HepG2 (cell line): ENCODE results near the gene FAM200B. TPM values are rescaled to one million over a fixed set of nuclear protein-coding genes. Genes with fewer than 3 reads are reported as not detected.

Experiments
- ARID5B ChIP-seq: IDR thresholded peaks from 2 replicates; pipeline ENCODE4 v1.4.0; 2020; ENCODE audit warnings: mild to moderate bottlenecking, missing genetic modification reagents
- ARNT2 ChIP-seq: sonication (generic); formaldehyde crosslinking; IDR thresholded peaks from 2 replicates; pipeline ENCODE4 v1.8.0; 2022; ENCODE audit warnings: mild to moderate bottlenecking, low read depth, missing genetic modification reagents, moderate library complexity
- ASH2L ChIP-seq: fragments of 300-600, 200-600 bp; sonication (generic); IDR thresholded peaks from 2 replicates; pipeline ENCODE4 v1.7.0; 2017; ENCODE audit warnings: low read depth, mild to moderate bottlenecking, moderate library complexity, mixed read lengths, low read length; ENCODE audit not compliant: insufficient read length
- GTF2F1 ChIP-seq: fragments of 150-350 bp; IDR thresholded peaks from 2 replicates; pipeline ENCODE4 v1.6.1; 2014; ENCODE audit warnings: low read length
- MBD4 ChIP-seq: IDR thresholded peaks from 2 replicates; pipeline ENCODE4 v1.6.1; 2012; ENCODE audit warnings: low read length, inconsistent platforms, borderline replicate concordance
- NFKB2 ChIP-seq: sonication (generic); formaldehyde crosslinking; IDR thresholded peaks from 2 replicates; pipeline ENCODE4 v1.4.0; 2020; ENCODE audit warnings: missing genetic modification reagents, borderline replicate concordance
- PRDM4 ChIP-seq: sonication (generic); formaldehyde crosslinking; IDR thresholded peaks from 2 replicates; pipeline ENCODE4 v1.9.0; 2021; ENCODE audit warnings: missing genetic modification reagents, borderline replicate concordance
- RNF2 ChIP-seq: fragments of 450-650 bp; conservative IDR thresholded peaks from 2 replicates; pipeline ENCODE4 v1.6.1; 2016; ENCODE audit warnings: low read depth
- ZFP91 ChIP-seq: sonication (generic); formaldehyde crosslinking; IDR thresholded peaks from 2 replicates; pipeline ENCODE4 v1.9.0; 2022; ENCODE audit warnings: missing genetic modification reagents, mild to moderate bottlenecking, borderline replicate concordance
- ZNF317 ChIP-seq: sonication (generic); formaldehyde crosslinking; IDR thresholded peaks from 2 replicates; pipeline ENCODE4 v1.5.0; 2020; ENCODE audit warnings: mild to moderate bottlenecking, missing genetic modification reagents
- ZNF33A ChIP-seq: sonication (generic); formaldehyde crosslinking; IDR thresholded peaks from 2 replicates; pipeline ENCODE4 v1.5.1; 2020; ENCODE audit warnings: missing genetic modification reagents, mild to moderate bottlenecking, moderate library complexity, borderline replicate concordance
- ZNF687 ChIP-seq: sonication (generic); formaldehyde crosslinking; IDR thresholded peaks from 2 replicates; pipeline ENCODE4 v1.5.1; 2020; ENCODE audit warnings: mild to moderate bottlenecking, missing genetic modification reagents, moderate library complexity
- ZNF784 ChIP-seq: sonication (generic); formaldehyde crosslinking; IDR thresholded peaks from 2 replicates; pipeline ENCODE4 v1.5.1; 2020; ENCODE audit warnings: missing genetic modification reagents, mild to moderate bottlenecking, borderline replicate concordance
- polyA plus RNA-seq, 8 experiments: library from polyadenylated mRNA; depleted of rRNA in 3 of 8; stranded (reverse) in 7 of 8; unstranded in 1 of 8; fragments of >200 nt; fragmentation: Illumina TruSeq in 4 of 8; extraction: Trizol in 4 of 8; gene quantifications; 2 replicates each; pipeline versions ENCODE4 v1.2.1 to v1.2.3, GENCODE V29; 2011 to 2016; ENCODE audit warnings: low read depth in 4 of 8, missing spikeins in 1 of 8, mixed read lengths in 1 of 8; ENCODE audit not compliant: insufficient read depth in 1 of 8
- total RNA-seq, 5 experiments: library from RNA; depleted of rRNA; stranded (reverse); fragments of >200 nt; fragmentation: Illumina TruSeq; extraction: Trizol; gene quantifications; 2 replicates each; pipeline ENCODE4 v1.2.3, GENCODE V29; 2016; ENCODE audit warnings: low read depth in 1 of 5

Gene FAM200B
- total and polyA plus RNA-seq, 2 of the 13 experiments (the other 11 are each of a cell fraction or from before 2014, with no cell fraction given), result 25.6 to 41.8 TPM

GRCh38 chr4:15681372-15682241, at the start of gene FAM200B (continued):
- peak; percentile 54; the same call in 1 of the 2 replicates for TF ChIP-seq ARID5B (CRISPR knock-in tag)
- TF ChIP-seq ZNF33A, result no peak
- TF ChIP-seq ARNT2, result peak; percentile 99
- TF ChIP-seq NFKB2 (CRISPR knock-in tag), result peak; percentile 88; the same call in 1 of the 2 replicates
- peak; percentile 93 for TF ChIP-seq ASH2L
- TF ChIP-seq ZNF687 (CRISPR knock-in tag), result peak; percentile 94
- no peak for TF ChIP-seq ZNF784 (CRISPR knock-in tag)
- TF ChIP-seq MBD4, result no peak
- TF ChIP-seq ZNF317 (CRISPR knock-in tag), result peak; percentile 61
- no peak for TF ChIP-seq PRDM4 (CRISPR knock-in tag)
- TF ChIP-seq RNF2, result no peak
- TF ChIP-seq ZFP91 (CRISPR knock-in tag), result peak; percentile 90; the same call in 1 of the 2 replicates
- 0 out of 2 replicates have a peak, but pooled peaks have one; percentile 39 for TF ChIP-seq GTF2F1
